Ovary (tissue), 9 donors: ENCODE results near the gene KCNAB2. TPM values are rescaled to one million over a fixed set of nuclear protein-coding genes. Genes with fewer than 3 reads are reported as not detected.

ENCODE experiments used
- DNase-seq, 5 donors: peaks; one replicate each; pipeline ENCODE4 v3.0.0-alpha.2; 2019 to 2020
- H3K27ac ChIP-seq, 2 donors: fragments of 200-600 bp; one replicate each; pipeline versions ENCODE4 v1.5.1 to v1.8.0; 2019 to 2022
- H3K27me3 ChIP-seq: fragments of 200-600 bp; one replicate; pipeline ENCODE4 v1.8.0; 2022
- H3K36me3 ChIP-seq: fragments of 200-600 bp; sonication (generic); one replicate; pipeline ENCODE4 v1.5.1; 2019
- H3K4me1 ChIP-seq: one replicate; pipeline ENCODE4 v1.8.1; 2013; ENCODE audit warnings: mild to moderate bottlenecking, moderate library complexity; ENCODE audit not compliant: insufficient read depth
- H3K4me3 ChIP-seq: fragments of 200-600 bp; sonication (generic); one replicate; pipeline ENCODE4 v1.5.1; 2017
- H3K9me3 ChIP-seq, 2 donors: fragments of 200-600 bp in 1 of 2; sonication (generic) in 1 of 2; one replicate each; pipeline versions ENCODE4 v1.5.1 to v1.8.1; 2013 to 2019; ENCODE audit warnings: mild to moderate bottlenecking in 1 of 2, moderate library complexity in 1 of 2
- EP300 ChIP-seq: sonication (generic); formaldehyde crosslinking; IDR thresholded peaks from one replicate; pipeline ENCODE4 v1.6.1; 2017; ENCODE audit warnings: antibody characterized with exemption
- POLR2A ChIP-seq: fragments of 450-650 bp; IDR thresholded peaks from one replicate; pipeline ENCODE4 v1.6.1; 2017; ENCODE audit warnings: antibody characterized with exemption, mild to moderate bottlenecking, moderate library complexity
- WGBS, 3 donors: extraction: QIAGEN DNeasy Blood & Tissue Kit in 1 of 3; methylation state at CpG; one replicate each; pipeline versions ENCODE4 v1.1.5 to v1.1.7; 2013 to 2017; 5-methylcytosine and 5-hydroxymethylcytosine counted together
- intact Hi-C, 4 donors: fragments of 100-400 bp; cut with DNase I; formaldehyde crosslinking; loops; one replicate each; pipeline versions ENCODE4 v1.11.0 to v1.15.1; 2022 to 2023
- polyA plus RNA-seq, 2 donors: library from polyadenylated mRNA; stranded (reverse); fragments of 200-250 nt in 1 of 2; fragments of 350-450 nt in 1 of 2; fragmentation: Illumina TruSeq in 1 of 2; extraction: RNeasy Lipid Tissue Mini Kit (QIAGEN cat#74804) in 1 of 2; gene quantifications; one replicate each; pipeline ENCODE4 v1.2.3, GENCODE V29; 2013 to 2014
- total RNA-seq, 7 donors: library from RNA; depleted of rRNA in 2 of 7; stranded (reverse); fragments of >200 nt in 2 of 7; fragmentation: NEBNext Ultra II Directional in 3 of 7; extraction: Animal tissue kit (Norgen Biotek cat#: 25700) in 3 of 7; gene quantifications; one replicate each; pipeline versions ENCODE4 v1.1.0 to v1.2.4, GENCODE V29; 2016 to 2023
- TF ChIP-seq, protein P1 (sequence below), 3 donors: fragments of 450-650 bp in 2 of 3; fragments of 200-600 bp in 1 of 3; IDR thresholded peaks; one replicate each; pipeline versions ENCODE4 v1.5.1 to v1.8.0; 2016 to 2022; ENCODE audit warnings: antibody characterized with exemption in 3 of 3, mild to moderate bottlenecking in 1 of 3
- donor health status: DM: no; HTN: no; CAD: no; lungs with moderate emphysema.
- donor health status: DM: no; HTN: no; CAD: no.
- donor health status: Bipolar disorder and iron deficiency.
- donor health status: DM: yes; HTN: yes; CAD: no.
- donor health status: DM: no; HTN: no; CAD: no.
- donor health status: DM: yes; HTN: yes; CAD: no.

Gene KCNAB2
- total and polyA plus RNA-seq, 9 donors = 2.9 to 18.3 (median 7.1) TPM

DNA sequence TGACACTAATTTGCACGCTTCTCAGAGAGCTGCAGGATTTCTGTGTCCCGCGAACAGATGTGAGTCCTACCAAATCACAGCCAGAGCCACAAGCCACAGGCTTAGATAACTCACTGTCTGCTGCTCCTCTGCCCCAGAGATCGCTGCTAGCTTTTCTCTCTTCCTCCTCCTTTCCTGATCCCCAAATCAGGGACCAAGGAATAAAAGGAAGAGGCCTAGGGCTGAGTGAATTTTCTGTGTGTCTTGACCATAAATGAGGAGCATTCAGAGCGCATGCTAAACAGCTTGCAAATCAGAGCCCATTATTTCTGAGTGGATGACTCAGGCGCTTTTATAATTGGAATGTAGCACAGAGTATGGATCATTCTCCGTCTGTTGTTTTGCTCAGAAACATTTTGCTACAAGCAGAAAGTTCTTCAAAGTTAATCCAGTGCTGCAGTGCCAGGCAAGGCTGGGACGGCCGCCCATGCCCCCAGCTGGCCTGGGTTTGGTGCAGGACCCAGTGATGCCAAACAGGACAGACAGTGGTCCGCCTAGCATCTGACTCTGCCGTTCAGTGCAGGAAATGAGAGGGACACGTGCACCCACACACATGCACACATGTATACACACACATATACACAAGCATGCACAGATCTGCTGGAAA lies 38.2 kb downstream of the KCNAB2 start:
- intact Hi-C loops = no loop called here
- H3K9me3 ChIP-seq = no peaks in the 10 kb centered on the region
- no peaks in the 10 kb centered on the region for H3K27me3 ChIP-seq
- no peak for DNase-seq
- TF ChIP-seq POLR2A = no peak
- TF ChIP-seq EP300 = no peak
- TF ChIP-seq, protein P1, sequence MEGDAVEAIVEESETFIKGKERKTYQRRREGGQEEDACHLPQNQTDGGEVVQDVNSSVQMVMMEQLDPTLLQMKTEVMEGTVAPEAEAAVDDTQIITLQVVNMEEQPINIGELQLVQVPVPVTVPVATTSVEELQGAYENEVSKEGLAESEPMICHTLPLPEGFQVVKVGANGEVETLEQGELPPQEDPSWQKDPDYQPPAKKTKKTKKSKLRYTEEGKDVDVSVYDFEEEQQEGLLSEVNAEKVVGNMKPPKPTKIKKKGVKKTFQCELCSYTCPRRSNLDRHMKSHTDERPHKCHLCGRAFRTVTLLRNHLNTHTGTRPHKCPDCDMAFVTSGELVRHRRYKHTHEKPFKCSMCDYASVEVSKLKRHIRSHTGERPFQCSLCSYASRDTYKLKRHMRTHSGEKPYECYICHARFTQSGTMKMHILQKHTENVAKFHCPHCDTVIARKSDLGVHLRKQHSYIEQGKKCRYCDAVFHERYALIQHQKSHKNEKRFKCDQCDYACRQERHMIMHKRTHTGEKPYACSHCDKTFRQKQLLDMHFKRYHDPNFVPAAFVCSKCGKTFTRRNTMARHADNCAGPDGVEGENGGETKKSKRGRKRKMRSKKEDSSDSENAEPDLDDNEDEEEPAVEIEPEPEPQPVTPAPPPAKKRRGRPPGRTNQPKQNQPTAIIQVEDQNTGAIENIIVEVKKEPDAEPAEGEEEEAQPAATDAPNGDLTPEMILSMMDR (IDR thresholded peaks at IDR 0.05) = no peak
- no peaks in the 10 kb centered on the region for H3K4me1 ChIP-seq
- WGBS, 3 donors = 61 to 74% (median 68%) methylated on average over 12 of the region's 12 CpGs
- H3K27ac ChIP-seq = no peak overlapping the region
- no peaks in the 10 kb centered on the region for H3K36me3 ChIP-seq
- H3K4me3 ChIP-seq = no peak overlapping the region

DNA sequence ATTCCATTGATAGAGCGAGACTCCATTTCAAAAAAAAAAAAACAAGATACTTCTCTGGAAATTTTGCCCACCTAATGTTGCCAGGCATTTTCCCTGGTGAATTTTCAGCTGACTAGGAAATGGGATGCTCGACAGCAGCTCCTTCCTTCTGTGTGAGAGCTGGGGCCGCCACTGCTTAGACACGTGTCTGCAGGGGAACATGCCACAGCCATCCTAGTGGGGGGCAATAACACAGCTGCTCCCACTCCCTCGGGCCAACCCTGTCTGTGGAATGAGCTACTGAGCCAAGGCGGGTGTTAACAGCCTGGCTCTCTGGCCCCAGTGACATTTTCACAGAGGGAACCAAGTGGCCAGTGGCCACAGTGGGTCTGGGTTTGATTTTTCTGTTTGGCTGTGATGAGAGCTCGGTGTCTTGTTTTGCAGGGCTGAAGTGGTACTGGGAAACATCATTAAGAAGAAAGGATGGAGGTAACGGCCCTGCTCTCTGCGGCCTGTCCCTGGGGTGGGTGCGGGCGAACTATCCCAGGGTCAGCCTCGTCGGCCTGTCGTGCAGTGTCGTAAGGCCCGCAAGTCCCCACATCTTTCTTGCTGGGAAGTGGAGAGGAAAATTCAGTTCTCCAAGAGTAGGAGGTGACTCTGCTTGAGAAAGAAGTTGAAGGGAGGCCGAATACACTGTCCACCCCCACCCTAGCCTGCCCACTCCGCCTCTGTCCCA lies 39.2 kb downstream of the KCNAB2 start:
- H3K4me3 ChIP-seq = no peak overlapping the region
- H3K9me3 ChIP-seq = no peaks in the 10 kb centered on the region
- WGBS, 3 donors = 92 to 94% (median 93%) methylated on average over 18 of the region's 18 CpGs
- no peaks in the 10 kb centered on the region for H3K36me3 ChIP-seq
- H3K4me1 ChIP-seq = no peaks in the 10 kb centered on the region
- no peaks in the 10 kb centered on the region for H3K27me3 ChIP-seq
- H3K27ac ChIP-seq = no peak overlapping the region
- TF ChIP-seq, protein P1 (IDR thresholded peaks at IDR 0.05) = no peak
- TF ChIP-seq EP300 (no peak), POLR2A (no peak)
- DNase-seq = no peak
- intact Hi-C loops = no loop called here

DNA sequence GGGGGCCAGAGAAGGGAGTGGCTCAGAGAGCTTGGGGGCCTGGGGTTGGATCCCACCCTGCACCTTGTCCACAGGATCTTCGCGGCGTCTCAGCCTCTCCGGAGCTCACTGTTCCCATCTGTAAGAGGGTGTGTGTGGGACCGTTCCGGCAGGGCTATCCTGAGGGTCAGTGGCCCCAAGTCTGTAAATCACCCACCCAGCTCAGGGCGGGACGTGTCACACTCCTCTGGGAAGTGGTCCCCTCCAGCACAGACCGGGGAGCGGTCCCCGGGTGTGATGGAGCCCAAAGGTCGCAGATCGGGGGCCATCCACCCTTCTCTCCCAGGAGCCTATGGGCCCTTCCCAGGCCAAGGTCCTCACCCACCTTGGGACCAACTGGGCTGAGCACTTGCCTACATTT lies 40.0 kb downstream of the KCNAB2 start:
- no peak for TF ChIP-seq POLR2A
- TF ChIP-seq EP300 = no peak
- TF ChIP-seq, protein P1 (IDR thresholded peaks at IDR 0.05) = no peak
- WGBS, 3 donors = 90 to 97% (median 93%) methylated on average over 11 to 13 of the region's 13 CpGs
- no peak for DNase-seq
- Histone ChIP-seq H3K36me3 (no peaks in the 10 kb centered on the region), H3K9me3 (no peaks in the 10 kb centered on the region), H3K4me1 (no peaks in the 10 kb centered on the region), H3K27me3 (no peaks in the 10 kb centered on the region), H3K4me3 (no peak overlapping the region), H3K27ac (no peak overlapping the region)
- intact Hi-C loops = no loop called here

DNA sequence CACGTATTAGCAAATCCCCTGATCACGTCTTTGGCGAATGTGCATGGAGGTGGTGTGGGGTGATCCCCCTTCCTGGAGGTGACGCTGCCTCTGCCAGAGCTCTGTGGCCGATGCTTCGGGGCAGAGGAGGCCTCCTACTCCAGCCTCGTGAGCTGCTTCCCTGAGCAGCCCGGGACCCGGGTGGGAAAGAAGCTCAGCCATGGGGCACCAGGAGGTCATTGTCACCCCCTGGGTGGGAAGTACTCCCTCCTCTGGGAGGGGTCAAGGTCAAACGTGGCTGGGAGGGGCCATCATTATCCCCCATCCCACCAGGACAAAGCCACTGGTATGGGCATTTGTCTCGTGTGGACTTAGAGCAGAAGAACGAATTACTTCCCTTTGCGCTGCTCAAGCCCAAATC lies 40.7 kb downstream of the KCNAB2 start:
- 77 to 79% (median 78%) methylated on average over 13 of the region's 13 CpGs for WGBS, 3 donors
- Histone ChIP-seq H3K36me3 (no peaks in the 10 kb centered on the region), H3K9me3 (no peaks in the 10 kb centered on the region), H3K4me3 (no peak overlapping the region), H3K4me1 (no peaks in the 10 kb centered on the region), H3K27me3 (no peaks in the 10 kb centered on the region), H3K27ac (no peak overlapping the region)
- intact Hi-C loops = no loop called here
- no peak for TF ChIP-seq EP300
- no peak for TF ChIP-seq POLR2A
- TF ChIP-seq, protein P1 (IDR thresholded peaks at IDR 0.05) = no peak
- DNase-seq = no peak
